22Rv1 (cell line): ENCODE measurements around the gene ADAM12.

ENCODE experiments used
- H3K27ac ChIP-seq: fragments of 450-650 bp; 2 replicates; pipeline ENCODE4 v1.5.1; 2017
- ZFX ChIP-seq: fragments of 450-650 bp; IDR thresholded peaks from 2 replicates; pipeline ENCODE4 v1.6.1; 2017; ENCODE audit warnings: antibody characterized with exemption, borderline replicate concordance
- TF ChIP-seq, protein P1 (sequence below): fragments of 450-650 bp; IDR thresholded peaks from 2 replicates; pipeline ENCODE4 v1.5.1; 2017; ENCODE audit warnings: mild to moderate bottlenecking

ADAM12 gene, protein sequence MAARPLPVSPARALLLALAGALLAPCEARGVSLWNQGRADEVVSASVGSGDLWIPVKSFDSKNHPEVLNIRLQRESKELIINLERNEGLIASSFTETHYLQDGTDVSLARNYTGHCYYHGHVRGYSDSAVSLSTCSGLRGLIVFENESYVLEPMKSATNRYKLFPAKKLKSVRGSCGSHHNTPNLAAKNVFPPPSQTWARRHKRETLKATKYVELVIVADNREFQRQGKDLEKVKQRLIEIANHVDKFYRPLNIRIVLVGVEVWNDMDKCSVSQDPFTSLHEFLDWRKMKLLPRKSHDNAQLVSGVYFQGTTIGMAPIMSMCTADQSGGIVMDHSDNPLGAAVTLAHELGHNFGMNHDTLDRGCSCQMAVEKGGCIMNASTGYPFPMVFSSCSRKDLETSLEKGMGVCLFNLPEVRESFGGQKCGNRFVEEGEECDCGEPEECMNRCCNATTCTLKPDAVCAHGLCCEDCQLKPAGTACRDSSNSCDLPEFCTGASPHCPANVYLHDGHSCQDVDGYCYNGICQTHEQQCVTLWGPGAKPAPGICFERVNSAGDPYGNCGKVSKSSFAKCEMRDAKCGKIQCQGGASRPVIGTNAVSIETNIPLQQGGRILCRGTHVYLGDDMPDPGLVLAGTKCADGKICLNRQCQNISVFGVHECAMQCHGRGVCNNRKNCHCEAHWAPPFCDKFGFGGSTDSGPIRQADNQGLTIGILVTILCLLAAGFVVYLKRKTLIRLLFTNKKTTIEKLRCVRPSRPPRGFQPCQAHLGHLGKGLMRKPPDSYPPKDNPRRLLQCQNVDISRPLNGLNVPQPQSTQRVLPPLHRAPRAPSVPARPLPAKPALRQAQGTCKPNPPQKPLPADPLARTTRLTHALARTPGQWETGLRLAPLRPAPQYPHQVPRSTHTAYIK

DNA sequence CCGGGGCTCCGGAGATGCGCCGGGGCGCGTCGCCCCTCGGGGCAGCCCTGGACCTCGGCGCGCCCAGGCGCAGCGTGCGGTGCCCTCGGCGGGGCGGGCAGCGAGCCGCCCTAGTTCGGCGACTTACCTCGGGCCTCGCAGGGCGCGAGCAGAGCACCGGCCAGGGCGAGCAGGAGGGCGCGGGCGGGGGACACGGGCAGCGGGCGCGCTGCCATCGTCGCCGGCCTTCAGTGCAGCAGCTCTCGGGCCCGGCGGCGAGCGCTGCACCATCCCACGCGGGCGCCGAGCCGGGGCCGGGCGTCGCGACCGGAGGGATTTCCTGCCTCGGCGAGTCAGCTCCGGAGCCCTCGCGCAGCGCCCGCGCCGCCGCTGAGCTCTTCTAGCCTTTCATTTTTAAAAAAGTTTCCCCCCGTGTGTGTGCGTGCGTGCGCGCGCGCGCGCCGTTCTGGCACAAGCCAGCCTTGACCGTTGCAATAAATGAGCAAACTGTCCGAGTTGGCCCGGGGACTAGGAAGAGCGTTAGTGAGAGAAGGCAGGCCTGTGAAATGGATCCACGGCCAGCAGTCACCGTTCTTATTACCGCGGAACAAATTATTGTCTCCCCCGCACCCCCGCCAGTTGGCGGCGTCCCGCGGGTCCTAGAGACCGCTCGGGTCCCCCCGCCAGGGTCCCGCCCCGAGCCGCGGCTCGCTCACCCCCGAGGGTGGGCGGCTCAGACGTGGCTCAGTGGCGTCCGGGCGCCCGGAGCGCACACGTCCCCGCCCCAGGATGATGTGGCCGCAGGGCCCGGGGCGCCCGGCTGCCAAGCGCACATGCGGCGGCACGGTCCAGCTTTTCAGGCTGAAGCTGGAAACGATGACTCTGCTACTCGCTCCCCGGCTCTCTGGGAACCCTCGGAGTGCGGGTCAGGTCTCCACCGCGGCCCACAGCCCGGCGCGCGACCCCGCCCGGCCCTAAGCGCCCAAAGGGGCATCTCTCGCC is at the start of gene ADAM12:
TSS of gene ADAM12 (minus strand) at position 547 of the 981 bp plus-strand sequence. CDS start at position 215, 332 bp downstream.
- TF ChIP-seq, protein P1, sequence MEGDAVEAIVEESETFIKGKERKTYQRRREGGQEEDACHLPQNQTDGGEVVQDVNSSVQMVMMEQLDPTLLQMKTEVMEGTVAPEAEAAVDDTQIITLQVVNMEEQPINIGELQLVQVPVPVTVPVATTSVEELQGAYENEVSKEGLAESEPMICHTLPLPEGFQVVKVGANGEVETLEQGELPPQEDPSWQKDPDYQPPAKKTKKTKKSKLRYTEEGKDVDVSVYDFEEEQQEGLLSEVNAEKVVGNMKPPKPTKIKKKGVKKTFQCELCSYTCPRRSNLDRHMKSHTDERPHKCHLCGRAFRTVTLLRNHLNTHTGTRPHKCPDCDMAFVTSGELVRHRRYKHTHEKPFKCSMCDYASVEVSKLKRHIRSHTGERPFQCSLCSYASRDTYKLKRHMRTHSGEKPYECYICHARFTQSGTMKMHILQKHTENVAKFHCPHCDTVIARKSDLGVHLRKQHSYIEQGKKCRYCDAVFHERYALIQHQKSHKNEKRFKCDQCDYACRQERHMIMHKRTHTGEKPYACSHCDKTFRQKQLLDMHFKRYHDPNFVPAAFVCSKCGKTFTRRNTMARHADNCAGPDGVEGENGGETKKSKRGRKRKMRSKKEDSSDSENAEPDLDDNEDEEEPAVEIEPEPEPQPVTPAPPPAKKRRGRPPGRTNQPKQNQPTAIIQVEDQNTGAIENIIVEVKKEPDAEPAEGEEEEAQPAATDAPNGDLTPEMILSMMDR: no peak
- no peak for TF ChIP-seq ZFX
- H3K27ac ChIP-seq: no peak within 1 kb of the TSS

DNA sequence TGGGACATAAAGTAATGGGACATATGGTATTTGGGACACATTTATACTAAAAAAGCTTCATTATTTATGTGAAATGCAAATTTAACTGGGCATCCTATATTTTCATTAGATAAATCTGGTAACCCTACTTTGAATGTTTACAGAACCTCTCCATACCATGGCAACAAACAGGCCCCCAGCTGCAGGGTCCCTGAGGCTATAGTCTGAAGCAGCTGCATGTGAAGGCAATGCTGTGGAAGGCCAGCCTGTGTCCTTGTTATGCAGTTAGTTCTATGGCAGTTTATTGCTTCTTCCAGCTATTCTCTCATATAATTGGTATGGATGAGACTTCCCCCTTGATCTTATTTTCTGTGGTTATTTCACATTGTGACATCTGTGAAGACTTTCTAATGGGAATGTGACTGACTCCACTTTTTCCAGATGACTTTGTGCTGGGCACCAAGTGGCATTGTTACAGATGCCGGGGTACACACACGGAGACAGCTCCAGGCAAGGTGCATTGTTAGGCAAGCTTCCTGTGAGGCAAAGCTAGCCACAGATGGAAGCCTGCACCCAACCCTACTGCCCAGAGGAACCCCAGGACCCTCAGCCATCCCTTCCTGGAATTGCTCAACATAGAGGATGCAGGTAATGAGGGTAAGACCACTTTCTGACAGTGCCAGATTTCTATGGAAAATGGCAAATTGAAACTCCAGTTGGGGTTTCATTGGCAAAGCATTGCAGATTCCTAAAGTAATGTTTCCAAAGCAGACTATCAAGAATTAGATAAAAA is 49.5 kb upstream of the ADAM12 start:
- no peak overlapping the region for H3K27ac ChIP-seq
- no peak for TF ChIP-seq ZFX
- TF ChIP-seq, protein P1: no peak

DNA sequence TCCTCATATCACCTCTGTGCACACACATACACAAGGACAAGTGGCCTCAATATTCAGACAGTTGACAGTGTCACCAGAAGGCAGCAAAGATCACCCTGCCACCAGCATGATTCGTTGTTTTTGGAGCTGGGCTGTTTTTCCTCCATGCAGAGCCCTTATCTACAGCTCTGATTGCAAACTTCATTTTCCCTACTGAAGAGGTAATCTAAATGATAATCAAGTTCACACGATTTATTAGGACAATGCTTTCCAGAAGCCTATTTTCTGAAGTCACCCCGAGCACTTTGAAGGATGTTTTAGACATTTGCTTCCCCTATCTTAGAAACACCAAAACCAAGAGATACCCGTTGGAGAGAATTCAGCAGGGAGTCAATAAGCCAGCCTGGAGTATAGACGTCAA is 46.0 kb upstream of the ADAM12 start:
- H3K27ac ChIP-seq: no peak overlapping the region
- TF ChIP-seq ZFX: no peak
- TF ChIP-seq, protein P1: no peak

DNA sequence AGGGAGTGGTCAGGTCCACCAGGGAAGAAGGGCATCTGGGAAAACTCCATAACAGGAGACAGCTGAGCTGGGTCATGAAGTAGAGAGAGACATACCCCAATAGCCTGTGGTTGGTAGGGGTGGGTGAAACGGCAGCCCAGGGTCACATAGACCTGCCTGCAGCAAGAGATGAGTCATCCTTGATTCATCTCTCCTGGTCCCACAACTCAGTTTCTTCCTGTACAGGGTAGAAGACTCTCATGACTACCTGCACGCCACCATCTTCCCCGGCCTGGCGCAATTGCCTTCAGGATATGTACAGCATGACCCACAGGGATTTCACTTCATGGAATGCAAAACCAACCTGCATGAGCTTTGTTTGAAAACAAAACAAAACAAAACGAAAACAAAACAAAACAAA is 45.1 kb upstream of the ADAM12 start:
- TF ChIP-seq ZFX: no peak
- TF ChIP-seq, protein P1: no peak
- H3K27ac ChIP-seq: no peak overlapping the region

DNA sequence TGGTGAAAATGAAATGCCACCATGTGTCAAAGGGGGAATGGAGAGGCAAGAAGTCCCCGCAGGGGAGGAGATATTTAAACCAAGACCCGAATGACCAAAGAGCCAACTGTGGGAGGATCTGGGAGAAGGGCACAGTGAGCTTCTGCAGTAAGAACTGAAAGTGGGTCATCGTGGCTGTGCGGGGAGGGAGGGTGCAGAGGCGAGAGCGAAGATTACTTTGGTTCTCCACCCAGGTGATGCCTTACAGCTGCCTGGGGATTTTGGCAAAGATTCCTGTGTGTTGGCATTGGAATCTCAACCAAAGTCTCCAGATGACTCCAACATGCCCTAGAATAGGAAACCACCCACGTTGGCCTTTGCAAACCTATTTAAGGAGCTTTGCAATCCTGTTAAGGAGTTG is 44.2 kb upstream of the ADAM12 start:
- H3K27ac ChIP-seq: no peak overlapping the region
- TF ChIP-seq, protein P1: no peak
- TF ChIP-seq ZFX: no peak

DNA sequence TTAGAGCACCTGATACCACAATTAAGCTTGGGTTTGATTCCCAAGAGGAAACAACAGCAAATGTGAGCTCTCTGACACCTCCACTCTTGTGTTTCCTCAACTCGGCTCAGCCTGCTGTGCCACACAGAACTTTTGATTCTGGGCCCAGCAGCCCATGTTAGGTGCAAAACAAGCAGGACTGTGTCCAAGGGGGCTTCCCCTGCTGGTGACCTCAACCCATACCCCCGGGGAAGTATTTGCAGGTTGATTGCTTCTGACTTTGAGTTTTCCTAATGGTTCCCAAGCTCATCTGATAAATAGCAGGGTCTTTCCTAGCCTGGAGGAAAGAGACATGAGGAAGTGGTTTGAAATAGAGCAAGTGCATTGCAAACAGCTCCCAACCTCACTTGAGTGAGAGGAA is 43.5 kb upstream of the ADAM12 start:
- H3K27ac ChIP-seq: no peak overlapping the region
- TF ChIP-seq, protein P1: no peak
- TF ChIP-seq ZFX: no peak
